ENCODE data around the gene AQP4.

The AQP4 gene

GRCh38 chr18:26863122-26863879, 2.2 kb downstream of the AQP4 start (continued):
- TF ChIP-seq ZNF692 (tag by site-specific recombination; IDR thresholded peaks at IDR 0.05) (peak; percentile 69), SP7 (tag by site-specific recombination; IDR thresholded peaks at IDR 0.05) (peak; percentile 45; the same call in 1 of the 2 replicates), ZNF394 (tag by site-specific recombination; IDR thresholded peaks at IDR 0.05; ENCODE audit: borderline replicate concordance) (peak; percentile 96), ZNF561 (tag by site-specific recombination; IDR thresholded peaks at IDR 0.05; ENCODE audit: borderline replicate concordance) (peak; percentile 24; the same call in 1 of the 2 replicates), ZNF623 (tag by site-specific recombination; IDR thresholded peaks at IDR 0.05) (no peak), ZBTB20 (tag by site-specific recombination; IDR thresholded peaks at IDR 0.05) (peak; percentile 93), OSR2 (tag by site-specific recombination; IDR thresholded peaks at IDR 0.05) (0 out of 2 replicates have a peak, but pooled peaks have one; percentile 33), ZNF37A (tag by site-specific recombination; IDR thresholded peaks at IDR 0.05) (no peak), GLIS2 (tag by site-specific recombination; IDR thresholded peaks at IDR 0.05) (0 out of 2 replicates have a peak, but pooled peaks have one; percentile 13), ZNF423 (tag by site-specific recombination; IDR thresholded peaks at IDR 0.05) (peak; percentile 76), SP3 (tag by site-specific recombination; IDR thresholded peaks at IDR 0.05) (peak; percentile 64), TRIM28 (IDR thresholded peaks at IDR 0.05; ENCODE audit: borderline replicate concordance, low read length) (peak; percentile 56; the same call in 1 of the 2 replicates), SP2 (tag by site-specific recombination; IDR thresholded peaks at IDR 0.05) (peak; percentile 49), ZNF610 (tag by site-specific recombination; IDR thresholded peaks at IDR 0.05; ENCODE audit: borderline replicate concordance) (no peak), ZNF629 (tag by site-specific recombination; IDR thresholded peaks at IDR 0.05) (no peak), ZNF626 (tag by site-specific recombination; IDR thresholded peaks at IDR 0.05) (no peak), GLI4 (tag by site-specific recombination; IDR thresholded peaks at IDR 0.05) (no peak), IKZF3 (tag by site-specific recombination; IDR thresholded peaks at IDR 0.05) (peak; percentile 88), ZNF362 (tag by site-specific recombination; IDR thresholded peaks at IDR 0.05) (no peak), ZBTB48 (tag by site-specific recombination; IDR thresholded peaks at IDR 0.05) (peak; percentile 86), ZSCAN30 (tag by site-specific recombination; IDR thresholded peaks at IDR 0.05) (peak; percentile 91), WT1 (tag by site-specific recombination; IDR thresholded peaks at IDR 0.05) (peak; percentile 49; the same call in 1 of the 2 replicates), SCRT1 (tag by site-specific recombination; IDR thresholded peaks at IDR 0.05; ENCODE audit: borderline replicate concordance) (no peak), ZNF701 (tag by site-specific recombination; IDR thresholded peaks at IDR 0.05) (no peak), ZNF48 (tag by site-specific recombination; IDR thresholded peaks at IDR 0.05) (no peak), ZFP69B (tag by site-specific recombination; IDR thresholded peaks at IDR 0.05) (peak; percentile 73; the same call in 1 of the 2 replicates), ZBTB11 (tag by site-specific recombination; conservative IDR thresholded peaks at IDR 0.05; ENCODE audit: low read depth) (peak; percentile 34; the same call in 1 of the 2 replicates), ZBTB26 (tag by site-specific recombination; optimal IDR thresholded peaks at IDR 0.05) (peak; percentile 93)
- TF ChIP-seq, protein P1, sequence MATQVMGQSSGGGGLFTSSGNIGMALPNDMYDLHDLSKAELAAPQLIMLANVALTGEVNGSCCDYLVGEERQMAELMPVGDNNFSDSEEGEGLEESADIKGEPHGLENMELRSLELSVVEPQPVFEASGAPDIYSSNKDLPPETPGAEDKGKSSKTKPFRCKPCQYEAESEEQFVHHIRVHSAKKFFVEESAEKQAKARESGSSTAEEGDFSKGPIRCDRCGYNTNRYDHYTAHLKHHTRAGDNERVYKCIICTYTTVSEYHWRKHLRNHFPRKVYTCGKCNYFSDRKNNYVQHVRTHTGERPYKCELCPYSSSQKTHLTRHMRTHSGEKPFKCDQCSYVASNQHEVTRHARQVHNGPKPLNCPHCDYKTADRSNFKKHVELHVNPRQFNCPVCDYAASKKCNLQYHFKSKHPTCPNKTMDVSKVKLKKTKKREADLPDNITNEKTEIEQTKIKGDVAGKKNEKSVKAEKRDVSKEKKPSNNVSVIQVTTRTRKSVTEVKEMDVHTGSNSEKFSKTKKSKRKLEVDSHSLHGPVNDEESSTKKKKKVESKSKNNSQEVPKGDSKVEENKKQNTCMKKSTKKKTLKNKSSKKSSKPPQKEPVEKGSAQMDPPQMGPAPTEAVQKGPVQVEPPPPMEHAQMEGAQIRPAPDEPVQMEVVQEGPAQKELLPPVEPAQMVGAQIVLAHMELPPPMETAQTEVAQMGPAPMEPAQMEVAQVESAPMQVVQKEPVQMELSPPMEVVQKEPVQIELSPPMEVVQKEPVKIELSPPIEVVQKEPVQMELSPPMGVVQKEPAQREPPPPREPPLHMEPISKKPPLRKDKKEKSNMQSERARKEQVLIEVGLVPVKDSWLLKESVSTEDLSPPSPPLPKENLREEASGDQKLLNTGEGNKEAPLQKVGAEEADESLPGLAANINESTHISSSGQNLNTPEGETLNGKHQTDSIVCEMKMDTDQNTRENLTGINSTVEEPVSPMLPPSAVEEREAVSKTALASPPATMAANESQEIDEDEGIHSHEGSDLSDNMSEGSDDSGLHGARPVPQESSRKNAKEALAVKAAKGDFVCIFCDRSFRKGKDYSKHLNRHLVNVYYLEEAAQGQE (tag by site-specific recombination; IDR thresholded peaks at IDR 0.05), result peak; percentile 80
